Measurements from ENCODE around the gene IL19.

DNA sequence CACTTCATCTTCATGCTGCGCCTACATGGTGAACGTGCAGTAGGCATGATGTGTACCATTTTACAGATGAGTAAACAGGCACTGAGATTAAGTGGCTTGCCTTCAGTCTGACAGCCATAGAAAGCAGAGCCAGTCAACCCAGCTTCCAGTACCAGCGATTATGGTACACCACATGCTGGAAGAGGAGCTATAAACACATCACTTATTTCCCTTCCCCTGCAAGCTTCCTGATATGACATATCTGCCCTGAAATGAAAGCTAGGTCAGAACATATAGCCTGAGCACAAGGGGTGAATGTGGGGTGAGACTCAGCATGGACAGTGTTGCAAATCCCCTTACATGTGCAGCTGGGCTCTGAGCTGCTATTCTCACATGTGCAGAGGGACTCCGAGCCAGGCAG is 61.1 kb downstream of the IL19 start:
- TF ChIP-seq, protein P1, sequence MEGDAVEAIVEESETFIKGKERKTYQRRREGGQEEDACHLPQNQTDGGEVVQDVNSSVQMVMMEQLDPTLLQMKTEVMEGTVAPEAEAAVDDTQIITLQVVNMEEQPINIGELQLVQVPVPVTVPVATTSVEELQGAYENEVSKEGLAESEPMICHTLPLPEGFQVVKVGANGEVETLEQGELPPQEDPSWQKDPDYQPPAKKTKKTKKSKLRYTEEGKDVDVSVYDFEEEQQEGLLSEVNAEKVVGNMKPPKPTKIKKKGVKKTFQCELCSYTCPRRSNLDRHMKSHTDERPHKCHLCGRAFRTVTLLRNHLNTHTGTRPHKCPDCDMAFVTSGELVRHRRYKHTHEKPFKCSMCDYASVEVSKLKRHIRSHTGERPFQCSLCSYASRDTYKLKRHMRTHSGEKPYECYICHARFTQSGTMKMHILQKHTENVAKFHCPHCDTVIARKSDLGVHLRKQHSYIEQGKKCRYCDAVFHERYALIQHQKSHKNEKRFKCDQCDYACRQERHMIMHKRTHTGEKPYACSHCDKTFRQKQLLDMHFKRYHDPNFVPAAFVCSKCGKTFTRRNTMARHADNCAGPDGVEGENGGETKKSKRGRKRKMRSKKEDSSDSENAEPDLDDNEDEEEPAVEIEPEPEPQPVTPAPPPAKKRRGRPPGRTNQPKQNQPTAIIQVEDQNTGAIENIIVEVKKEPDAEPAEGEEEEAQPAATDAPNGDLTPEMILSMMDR (IDR thresholded peaks at IDR 0.05): no peak
- TF ChIP-seq POLR2A (IDR thresholded peaks at IDR 0.05) (no peak), EP300 (IDR thresholded peaks at IDR 0.05) (no peak)
